Osteoblast (primary cell): ENCODE data around the gene VDAC1. TPM values are rescaled to one million over a fixed set of nuclear protein-coding genes. Genes with fewer than 3 reads are reported as not detected.

Source experiments
- DNase-seq: peaks from one replicate; pipeline ENCODE4 v3.0.0; 2011; ENCODE audit warnings: low spot score, mixed read lengths; ENCODE audit not compliant: insufficient read length; ENCODE audit errors: missing footprints
- H2AFZ ChIP-seq: 2 replicates; pipeline ENCODE4 v1.6.0; 2011; ENCODE audit warnings: mild to moderate bottlenecking, low read length
- H3K27ac ChIP-seq: 2 replicates; pipeline ENCODE4 v1.5.1; 2011; ENCODE audit warnings: mild to moderate bottlenecking, low read depth, low read length, moderate library complexity
- H3K27me3 ChIP-seq: 2 replicates; pipeline ENCODE4 v1.6.0; 2012; ENCODE audit warnings: mild to moderate bottlenecking, control low read depth, inconsistent platforms, low read length, moderate library complexity; ENCODE audit not compliant: insufficient read depth
- H3K36me3 ChIP-seq: 2 replicates; pipeline ENCODE4 v1.5.1; 2011; ENCODE audit warnings: mild to moderate bottlenecking, low read length, control low read depth, moderate library complexity; ENCODE audit not compliant: insufficient read depth
- H3K4me1 ChIP-seq: 2 replicates; pipeline ENCODE4 v1.5.1; 2011; ENCODE audit warnings: mild to moderate bottlenecking, low read length, control low read depth, moderate library complexity; ENCODE audit not compliant: insufficient read depth
- H3K4me2 ChIP-seq: 2 replicates; pipeline ENCODE4 v1.6.0; 2011; ENCODE audit warnings: mild to moderate bottlenecking, low read length; ENCODE audit not compliant: insufficient read depth
- H3K4me3 ChIP-seq: fragments of 200-600 bp; sonication (generic); 3 replicates; pipeline ENCODE4 v1.5.1; 2012; ENCODE audit warnings: mild to moderate bottlenecking, low read length, inconsistent platforms; ENCODE audit not compliant: insufficient read depth
- H3K79me2 ChIP-seq: 2 replicates; pipeline ENCODE4 v1.6.0; 2012; ENCODE audit warnings: mild to moderate bottlenecking, low read length, control low read depth, inconsistent platforms; ENCODE audit not compliant: insufficient read depth
- H3K9me3 ChIP-seq: 2 replicates; pipeline ENCODE4 v1.5.1; 2011; ENCODE audit warnings: low read depth, low read length, control low read depth
- H4K20me1 ChIP-seq: 2 replicates; pipeline ENCODE4 v1.6.0; 2012; ENCODE audit warnings: mild to moderate bottlenecking, low read length, control low read depth; ENCODE audit not compliant: insufficient read depth
- total RNA-seq: library from RNA; depleted of rRNA; stranded (reverse); fragments of >200 nt; gene quantifications from 2 replicates; pipeline ENCODE4 v1.2.3, GENCODE V29; 2012
- TF ChIP-seq, protein P1 (sequence below): IDR thresholded peaks from 2 replicates; pipeline ENCODE4 v1.5.1; 2011; ENCODE audit warnings: mild to moderate bottlenecking, low read depth, low read length, moderate library complexity; ENCODE audit errors: extremely low read depth

VDAC1 gene
- total RNA-seq, 1 donor, result 264 TPM

DNA sequence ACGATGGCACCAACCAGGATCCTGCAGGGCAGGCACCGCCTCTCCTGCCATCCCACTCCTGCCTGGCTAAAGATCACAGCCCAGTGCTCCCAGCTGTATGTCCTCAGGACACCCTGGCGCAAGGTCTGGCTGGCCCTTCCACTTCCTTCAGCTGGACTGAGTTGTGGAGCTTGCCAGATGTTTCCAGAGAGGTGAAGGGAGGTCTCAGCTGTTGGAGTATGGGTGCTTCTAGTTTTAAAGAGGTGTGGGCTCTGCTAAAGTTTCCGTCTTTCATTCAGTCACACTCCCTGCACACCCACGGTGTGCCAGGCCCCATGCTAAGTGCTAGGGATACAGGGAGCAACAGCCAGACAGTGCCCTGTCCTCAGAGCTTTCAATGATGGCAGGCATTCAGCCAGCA lies 70.5 kb downstream of the VDAC1 start:
- H4K20me1 ChIP-seq, result no peaks in the 10 kb centered on the region
- TF ChIP-seq, protein P1, sequence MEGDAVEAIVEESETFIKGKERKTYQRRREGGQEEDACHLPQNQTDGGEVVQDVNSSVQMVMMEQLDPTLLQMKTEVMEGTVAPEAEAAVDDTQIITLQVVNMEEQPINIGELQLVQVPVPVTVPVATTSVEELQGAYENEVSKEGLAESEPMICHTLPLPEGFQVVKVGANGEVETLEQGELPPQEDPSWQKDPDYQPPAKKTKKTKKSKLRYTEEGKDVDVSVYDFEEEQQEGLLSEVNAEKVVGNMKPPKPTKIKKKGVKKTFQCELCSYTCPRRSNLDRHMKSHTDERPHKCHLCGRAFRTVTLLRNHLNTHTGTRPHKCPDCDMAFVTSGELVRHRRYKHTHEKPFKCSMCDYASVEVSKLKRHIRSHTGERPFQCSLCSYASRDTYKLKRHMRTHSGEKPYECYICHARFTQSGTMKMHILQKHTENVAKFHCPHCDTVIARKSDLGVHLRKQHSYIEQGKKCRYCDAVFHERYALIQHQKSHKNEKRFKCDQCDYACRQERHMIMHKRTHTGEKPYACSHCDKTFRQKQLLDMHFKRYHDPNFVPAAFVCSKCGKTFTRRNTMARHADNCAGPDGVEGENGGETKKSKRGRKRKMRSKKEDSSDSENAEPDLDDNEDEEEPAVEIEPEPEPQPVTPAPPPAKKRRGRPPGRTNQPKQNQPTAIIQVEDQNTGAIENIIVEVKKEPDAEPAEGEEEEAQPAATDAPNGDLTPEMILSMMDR, result no peak
- no peak for DNase-seq
- H2AFZ ChIP-seq, result no peak overlapping the region
- H3K27me3 ChIP-seq, result no peaks in the 10 kb centered on the region
- no peak overlapping the region for H3K27ac ChIP-seq
- no peaks in the 10 kb centered on the region for H3K36me3 ChIP-seq
- peaks cover 15% of the 10 kb centered on the region for H3K4me1 ChIP-seq
- H3K79me2 ChIP-seq, result no peaks in the 10 kb centered on the region
- no peak overlapping the region for H3K4me2 ChIP-seq
- H3K4me3 ChIP-seq, result no peak overlapping the region
- no peaks in the 10 kb centered on the region for H3K9me3 ChIP-seq

DNA sequence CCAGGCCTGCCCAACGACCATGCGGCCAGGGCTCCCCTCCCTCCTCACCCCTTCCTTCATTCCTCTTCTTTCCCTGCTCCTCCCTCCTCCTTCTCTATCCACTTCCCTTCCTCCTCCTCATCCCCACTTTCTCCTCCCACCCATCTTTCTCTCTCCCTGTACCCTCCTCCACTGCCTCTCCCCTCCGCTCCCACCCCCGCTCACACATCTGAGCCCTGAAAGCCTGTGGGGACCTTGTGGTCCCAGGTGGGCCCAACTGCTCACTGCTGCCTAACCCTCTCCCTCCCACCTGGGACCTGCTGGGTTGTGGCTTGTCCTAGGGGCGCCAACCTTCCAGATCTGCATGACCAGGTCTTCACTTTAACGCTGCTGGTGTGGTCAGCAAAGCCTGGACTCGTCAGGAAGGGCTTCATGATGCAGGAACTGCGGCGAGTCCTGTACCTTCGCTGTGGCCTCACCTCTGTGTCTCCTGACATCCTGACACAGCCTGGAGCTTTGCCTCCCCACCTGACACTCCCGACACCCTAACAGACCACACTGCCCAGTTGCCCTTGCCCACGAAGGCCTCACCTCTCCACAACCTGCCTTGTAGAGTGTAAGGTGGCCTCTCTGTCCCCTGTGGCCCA lies 71.0 kb downstream of the VDAC1 start:
- H3K9me3 ChIP-seq, result no peaks in the 10 kb centered on the region
- H3K36me3 ChIP-seq, result no peaks in the 10 kb centered on the region
- no peak overlapping the region for H3K4me2 ChIP-seq
- no peaks in the 10 kb centered on the region for H3K79me2 ChIP-seq
- no peak overlapping the region for H3K4me3 ChIP-seq
- H4K20me1 ChIP-seq, result no peaks in the 10 kb centered on the region
- H3K27me3 ChIP-seq, result no peaks in the 10 kb centered on the region
- no peak overlapping the region for H2AFZ ChIP-seq
- no peak overlapping the region for H3K27ac ChIP-seq
- TF ChIP-seq, protein P1, result no peak
- no peak for DNase-seq
- H3K4me1 ChIP-seq, result peaks cover 15% of the 10 kb centered on the region

DNA sequence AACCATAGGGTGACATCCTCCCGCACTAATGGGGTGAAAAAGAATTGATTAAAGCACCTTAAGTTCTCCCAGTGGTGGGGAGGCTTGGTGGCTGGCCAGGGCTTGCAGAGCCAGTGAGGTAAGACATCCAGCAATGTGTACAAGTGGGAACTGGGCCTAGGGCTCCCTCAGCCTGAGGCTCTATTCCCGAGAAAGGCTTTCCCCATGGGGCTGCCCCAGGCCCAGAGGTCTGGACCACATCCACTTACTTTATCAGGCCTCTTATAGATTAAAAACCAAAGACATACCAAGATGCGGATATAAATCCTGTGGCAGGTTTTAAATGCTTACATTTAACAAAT lies 71.6 kb downstream of the VDAC1 start:
- Histone ChIP-seq H3K4me3 (no peak overlapping the region), H2AFZ (no peak overlapping the region), H3K27me3 (no peaks in the 10 kb centered on the region), H4K20me1 (no peaks in the 10 kb centered on the region), H3K79me2 (no peaks in the 10 kb centered on the region), H3K9me3 (no peaks in the 10 kb centered on the region), H3K4me1 (peaks cover 15% of the 10 kb centered on the region), H3K27ac (no peak overlapping the region), H3K36me3 (no peaks in the 10 kb centered on the region), H3K4me2 (no peak overlapping the region)
- TF ChIP-seq, protein P1, result no peak
- DNase-seq, result no peak

DNA sequence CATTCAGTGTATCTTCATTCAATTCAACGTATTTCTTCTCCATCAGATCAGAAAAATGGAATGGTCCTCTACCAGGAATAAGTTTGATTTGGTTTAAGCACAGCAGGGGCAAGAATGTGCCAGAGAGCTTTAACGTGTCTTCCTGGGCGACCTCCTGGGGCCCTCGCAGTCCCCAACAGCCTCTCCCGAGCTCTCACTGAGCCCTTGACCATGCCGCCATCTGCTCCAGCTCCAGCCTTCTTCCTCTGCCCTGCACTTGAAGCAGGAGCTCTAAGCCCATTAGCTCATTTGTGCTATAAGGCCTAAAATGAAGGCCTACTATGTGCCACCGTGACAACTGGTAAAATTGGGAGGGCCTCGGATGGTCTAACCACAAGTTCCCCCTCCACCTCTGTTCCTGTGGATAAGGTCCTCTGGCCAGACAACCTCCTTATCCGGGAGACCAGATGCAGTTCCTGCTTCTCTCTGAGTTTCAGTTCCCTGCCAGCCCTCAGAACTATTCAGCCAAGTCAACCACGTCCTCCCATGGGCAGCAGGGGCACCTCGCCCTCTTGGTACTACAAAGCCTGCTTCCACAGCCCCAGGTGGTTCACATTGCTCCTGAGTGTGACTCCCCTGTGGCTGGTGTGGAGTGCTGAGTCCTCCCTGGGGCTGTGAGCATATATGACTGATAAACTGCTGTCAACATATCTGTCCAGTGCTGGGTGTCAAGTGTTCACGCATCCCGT lies 72.2 kb downstream of the VDAC1 start:
- Histone ChIP-seq H3K27me3 (no peaks in the 10 kb centered on the region), H2AFZ (no peak overlapping the region), H4K20me1 (no peaks in the 10 kb centered on the region), H3K36me3 (no peaks in the 10 kb centered on the region), H3K9me3 (no peaks in the 10 kb centered on the region), H3K27ac (no peak overlapping the region), H3K79me2 (no peaks in the 10 kb centered on the region), H3K4me3 (no peak overlapping the region), H3K4me2 (no peak overlapping the region), H3K4me1 (peaks cover 15% of the 10 kb centered on the region)
- no peak for DNase-seq
- TF ChIP-seq, protein P1, result no peak
